GM21619 (cell line): ENCODE data around the gene GPR107.

Experiments used
- ATAC-seq: cut with Tn5 transposase; IDR thresholded peaks from one replicate; pipeline ENCODE4 v1.9.1; 2021; ENCODE audit not compliant: unreplicated experiment

Gene GPR107

DNA sequence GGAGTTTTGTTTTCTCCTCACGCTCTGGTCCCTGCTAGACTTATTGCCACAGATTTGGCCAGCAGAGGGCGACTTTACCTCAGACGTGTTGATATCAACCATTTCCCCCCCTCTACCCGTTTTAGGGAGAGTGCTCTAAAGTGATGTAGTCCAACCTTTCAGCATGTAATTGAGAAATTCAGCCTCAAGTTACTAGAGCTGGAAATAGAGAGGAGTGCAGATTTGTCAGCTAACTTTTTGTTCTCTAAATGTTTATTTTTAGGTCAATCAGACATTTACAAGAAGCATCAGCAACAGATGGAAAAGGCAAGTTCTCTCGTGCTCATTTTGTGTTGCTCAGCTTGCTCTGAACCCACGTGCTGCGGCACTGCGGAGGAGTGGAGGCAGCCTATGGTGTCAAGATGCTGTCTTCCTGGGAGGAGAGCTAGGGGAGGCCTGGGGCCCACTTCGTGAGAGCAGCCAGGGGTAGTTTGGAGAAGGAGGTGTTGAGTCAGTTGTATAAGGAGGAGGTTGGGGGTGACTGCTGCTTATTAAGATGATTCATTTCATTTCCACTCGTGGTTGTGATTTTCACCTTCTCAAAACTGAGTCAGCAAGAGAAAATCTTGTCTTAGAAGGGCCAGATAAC lies 53.6 kb downstream of the GPR107 start:
- ATAC-seq: peak; percentile 54

DNA sequence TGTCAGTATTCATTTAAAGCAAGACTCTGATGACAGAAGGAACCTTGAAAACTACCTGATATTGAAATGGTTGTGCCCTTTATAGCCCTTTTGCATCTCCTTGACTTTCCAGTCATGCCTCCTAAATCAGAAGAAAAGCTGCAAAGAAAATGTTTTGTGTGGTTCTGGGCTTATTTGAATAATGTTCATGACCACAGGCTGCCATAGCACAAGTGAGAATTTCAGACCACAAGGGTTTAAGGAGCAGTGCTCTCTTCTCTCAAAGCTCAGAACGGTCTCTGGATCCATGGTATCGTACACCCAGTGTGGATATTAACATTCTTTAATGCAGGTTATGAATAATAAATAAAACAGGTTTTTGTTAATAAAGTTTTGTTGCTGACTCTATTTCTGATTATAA lies 54.2 kb downstream of the GPR107 start:
- ATAC-seq: no peak

DNA sequence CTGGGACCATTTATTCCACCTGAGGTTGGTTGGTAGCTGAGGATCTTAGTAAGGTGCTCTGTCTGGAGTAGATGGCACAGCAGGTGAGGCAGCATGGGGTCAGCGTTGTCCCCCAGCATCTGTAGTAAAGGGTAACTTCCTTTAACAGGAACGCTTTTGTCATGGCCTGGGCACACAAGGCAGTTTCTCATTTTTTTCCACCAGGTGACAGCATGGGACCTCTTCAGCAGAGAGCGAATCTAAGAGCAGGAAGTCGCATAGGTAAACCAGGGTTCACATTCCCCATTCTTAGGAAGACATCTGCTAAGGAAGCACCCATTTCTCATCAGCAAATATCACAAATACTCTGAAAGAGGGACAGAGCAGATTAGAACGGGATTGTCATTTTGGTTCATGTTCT lies 56.5 kb downstream of the GPR107 start:
- no peak for ATAC-seq

DNA sequence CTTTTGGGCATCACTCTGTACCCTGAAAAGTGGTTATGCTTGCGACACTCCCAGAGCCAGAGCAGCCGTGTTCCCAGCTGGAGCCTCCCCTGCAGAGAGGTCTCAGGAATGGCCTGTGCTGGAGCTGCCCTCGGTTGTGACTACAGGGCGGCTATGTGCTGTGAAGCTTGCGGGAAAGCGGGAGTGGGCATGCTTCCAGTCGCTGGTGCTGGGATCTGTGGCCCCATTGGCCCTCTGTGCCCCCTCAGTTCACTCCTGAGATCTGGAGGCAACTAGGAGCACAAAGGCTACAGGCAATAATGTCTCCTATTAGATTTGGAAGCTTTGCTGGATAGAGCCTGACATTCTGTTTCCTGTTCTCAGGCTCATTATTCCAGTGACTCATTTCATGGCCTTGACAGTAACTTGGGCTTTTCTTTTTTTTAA lies 56.9 kb downstream of the GPR107 start:
- no peak for ATAC-seq

DNA sequence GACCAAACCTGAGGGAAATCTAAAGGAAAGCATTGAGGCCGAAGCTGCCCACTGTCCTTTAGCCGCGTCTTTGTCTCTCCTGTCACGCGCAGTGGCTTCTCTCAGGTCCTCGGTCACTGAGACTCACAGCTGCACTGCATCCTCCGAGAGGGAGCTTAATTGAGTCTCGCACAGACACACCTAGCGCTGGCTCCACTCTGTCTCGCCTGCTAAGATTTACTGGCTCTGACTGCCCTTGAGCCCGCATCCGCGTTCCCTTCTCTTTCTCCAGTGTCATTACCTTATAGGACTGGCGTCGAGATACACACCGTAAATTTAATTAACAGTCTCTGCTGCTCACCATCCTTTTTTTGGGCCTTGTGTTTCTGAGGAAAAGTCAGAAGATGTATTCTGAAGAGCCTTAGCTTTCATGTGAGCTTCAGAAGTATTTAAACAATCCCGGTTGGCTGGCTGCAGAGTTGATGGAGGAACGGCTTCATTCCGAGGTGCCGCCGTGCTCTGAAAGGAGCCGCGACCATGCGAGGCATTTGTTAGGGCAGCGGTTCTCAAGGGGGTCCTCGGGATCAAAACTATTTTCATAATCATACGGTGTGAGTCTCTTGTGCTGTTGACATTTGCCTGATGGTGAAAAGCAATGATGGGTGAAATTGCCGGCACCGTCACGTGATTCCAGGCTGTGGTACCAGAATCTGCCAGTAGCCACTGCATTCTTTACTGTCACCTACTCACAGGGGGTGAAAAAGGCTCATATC lies 58.3 kb downstream of the GPR107 start:
- no peak for ATAC-seq

DNA sequence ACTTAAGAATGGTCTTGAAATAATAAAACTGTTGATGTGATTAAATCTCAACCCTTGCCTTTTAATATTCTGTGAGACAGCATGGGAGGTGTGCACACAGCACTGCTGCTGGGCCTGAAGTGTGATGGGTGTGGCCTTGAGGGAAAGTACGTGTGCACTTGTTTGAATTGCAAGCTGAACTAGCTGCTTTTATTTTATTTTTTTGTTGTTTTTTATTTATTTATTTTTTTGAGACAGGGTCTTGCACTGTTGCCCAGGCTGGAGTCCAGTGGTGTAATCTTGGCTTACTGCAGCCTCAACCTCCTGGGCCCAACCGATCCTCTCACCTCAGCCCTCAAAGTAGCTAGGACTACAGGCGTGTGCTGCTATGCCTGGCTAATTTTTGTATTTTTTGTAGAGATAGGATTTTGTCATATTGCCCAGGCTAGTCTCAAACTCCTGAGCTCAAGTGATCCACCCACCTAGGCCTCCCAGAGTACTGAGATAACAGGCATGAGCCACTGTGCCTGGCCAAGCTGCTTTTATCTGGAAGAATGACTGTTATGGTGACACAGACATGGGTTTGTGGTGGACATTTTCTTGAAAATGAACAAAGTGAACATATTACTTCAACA lies 58.9 kb downstream of the GPR107 start:
- no peak for ATAC-seq

DNA sequence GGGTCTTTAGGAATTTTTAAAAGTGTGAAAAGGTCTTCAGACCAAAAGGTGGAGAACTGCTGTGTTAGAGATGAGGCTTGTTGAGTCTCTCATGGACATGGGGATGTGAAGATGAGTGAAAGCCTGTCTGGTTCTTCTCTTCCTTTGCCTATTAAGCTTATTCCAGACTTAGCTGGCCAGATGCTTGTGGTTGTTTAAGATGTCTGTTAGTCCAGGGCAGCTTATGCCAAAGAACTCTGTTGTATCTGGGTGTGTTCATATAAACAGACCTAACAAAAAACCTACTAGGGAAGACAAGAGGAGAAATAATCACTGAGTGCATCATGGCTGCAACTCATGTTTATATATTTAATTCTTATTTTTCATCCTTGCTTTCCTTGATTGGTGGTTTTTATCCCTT lies 61.0 kb downstream of the GPR107 start:
- ATAC-seq: no peak

DNA sequence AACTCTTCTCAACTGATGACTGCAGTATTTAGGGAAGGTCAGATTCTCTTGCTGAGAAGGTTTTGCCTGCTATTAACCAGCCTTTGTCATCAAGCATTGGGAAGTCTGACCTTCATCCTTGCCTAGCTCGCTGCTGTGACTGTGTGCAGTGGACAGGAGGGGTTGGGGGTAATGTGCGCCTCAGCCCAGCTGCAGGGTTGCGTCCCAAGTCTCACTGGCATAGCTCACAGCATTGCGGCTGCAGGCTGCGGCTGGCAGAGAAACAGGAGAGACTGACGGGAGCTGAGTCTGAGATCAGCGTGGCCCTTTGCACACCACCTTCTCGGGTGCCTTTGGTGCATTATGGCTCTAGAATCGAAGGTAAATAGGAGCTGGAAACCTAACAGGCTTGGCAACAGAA lies 62.6 kb downstream of the GPR107 start:
- no peak for ATAC-seq

DNA sequence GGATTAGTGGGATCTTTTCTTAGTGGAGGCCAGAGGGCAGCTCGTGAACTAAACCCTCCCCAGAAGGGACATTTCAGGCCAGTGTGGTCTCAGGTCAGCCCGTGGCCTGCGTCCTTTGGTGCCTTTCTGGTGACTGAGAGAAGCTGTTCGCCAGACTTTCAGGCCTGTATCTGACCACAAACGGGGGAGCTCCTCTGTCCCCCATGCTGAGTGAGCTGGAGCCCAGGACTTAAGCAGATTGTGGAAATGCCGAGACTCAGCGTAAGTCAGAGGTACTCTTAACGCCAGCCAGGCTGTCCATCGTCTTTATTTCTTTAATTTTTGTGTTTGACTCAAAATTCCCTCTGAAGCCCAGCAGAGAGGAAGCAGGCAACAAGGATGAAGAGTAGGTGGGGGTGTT lies 63.7 kb downstream of the GPR107 start:
- no peak for ATAC-seq

DNA sequence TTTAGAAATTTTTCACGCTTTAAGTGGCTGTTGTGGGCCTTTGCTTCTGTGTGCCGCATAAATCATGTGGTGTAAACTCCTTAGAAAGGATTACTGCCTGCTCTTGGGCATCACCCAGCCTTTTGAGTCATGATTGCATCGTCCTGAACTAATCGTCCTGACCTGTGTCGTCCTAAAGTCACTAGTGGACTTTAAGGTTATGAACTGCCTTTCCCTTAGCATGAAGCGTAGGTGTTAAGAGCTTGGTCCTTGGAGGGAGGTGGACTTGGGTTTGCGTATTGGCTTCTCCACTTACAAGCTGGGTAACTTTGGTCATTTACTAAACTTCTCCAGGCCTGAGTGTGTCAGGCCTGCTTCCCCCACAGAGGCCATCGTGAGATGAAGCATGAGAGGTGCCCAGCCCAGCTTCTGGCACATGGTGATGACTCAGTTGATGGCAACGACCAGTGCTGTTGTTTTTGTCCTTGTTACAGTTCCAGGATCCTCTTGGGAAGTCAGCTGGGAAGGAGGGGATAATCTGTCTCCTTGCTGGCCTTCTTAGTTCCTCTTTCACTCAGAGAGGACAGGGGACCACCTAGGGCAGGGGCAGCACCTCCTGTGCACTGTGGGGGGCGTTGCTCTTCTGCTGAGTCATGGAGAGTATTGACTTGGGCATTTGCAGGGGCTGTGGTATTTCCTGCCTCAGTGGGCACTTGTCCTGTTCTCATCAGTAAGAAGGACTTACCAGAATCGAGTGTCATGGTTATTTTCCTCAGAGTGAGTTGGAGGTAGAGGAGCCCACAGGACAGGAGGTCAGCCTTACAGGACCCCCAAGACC lies 64.3 kb downstream of the GPR107 start:
- ATAC-seq: no peak

DNA sequence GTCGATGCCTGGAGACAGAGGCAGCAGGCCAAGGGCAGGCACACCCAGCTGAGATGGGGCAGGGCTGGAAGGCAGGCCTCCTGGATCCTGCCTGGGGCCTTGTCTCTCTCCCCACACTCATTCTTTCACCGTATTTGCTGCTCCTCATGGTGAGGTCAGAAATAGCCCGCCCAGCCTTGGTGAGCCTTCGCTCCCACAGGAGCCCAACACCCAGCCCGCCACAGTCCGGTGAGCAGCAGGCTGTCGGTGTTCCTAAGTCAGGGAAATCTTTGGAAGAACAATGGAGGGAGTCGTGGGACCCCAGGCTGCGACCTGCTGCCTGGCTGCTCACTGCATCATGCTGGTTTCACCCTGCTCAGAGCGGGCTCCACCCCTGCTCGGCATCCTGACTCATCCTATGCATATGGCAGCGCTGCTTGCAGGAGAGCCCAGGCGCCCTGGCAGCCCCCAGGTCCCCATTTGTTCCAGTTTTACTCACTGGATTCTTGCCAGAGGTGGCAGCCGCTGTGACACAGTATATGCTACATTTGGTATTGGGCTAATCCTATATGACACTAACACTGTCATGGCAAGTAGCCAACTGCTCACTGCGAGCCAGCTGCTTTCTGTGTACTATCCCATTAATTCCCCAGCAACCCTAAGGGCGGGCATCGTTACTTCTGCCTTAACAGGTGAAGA lies 65.3 kb downstream of the GPR107 start:
- ATAC-seq: no peak

DNA sequence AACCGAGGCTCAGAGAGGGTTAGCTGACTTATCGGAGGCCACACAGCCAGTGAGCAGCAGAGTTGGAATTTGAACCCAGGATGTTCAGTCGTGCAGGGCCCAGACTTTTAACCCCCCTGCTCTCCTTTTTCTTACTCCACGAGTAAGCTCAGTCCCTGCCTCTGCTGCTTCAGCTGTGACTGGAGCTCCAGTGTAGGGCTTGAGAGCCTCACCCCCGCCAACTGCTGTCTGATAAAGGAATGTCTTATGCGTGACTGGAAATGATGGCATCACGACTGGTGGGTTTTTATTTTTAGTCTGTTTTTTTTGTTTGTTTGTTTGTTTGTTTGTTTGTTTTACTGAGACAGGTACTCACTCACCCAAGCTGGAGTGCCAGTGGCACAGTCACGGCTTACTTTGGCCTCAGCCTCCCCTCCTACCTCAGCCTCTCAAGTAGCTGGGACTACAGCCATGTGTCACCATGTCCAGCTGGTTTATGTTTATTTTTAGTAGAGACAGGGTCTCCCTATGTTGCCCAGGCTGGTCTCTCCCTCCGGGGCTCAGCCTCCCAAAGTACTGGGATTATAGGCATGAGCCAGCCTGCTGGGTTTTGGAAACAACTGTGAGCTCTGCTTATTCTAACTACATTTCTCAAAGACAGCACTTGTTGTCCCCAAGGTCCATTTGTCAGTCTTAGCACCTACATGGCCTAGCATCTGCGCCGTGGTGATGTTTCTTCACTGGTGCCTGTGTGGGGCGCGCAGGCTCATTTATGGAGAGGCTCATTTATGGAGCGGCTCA lies 66.0 kb downstream of the GPR107 start:
- ATAC-seq: no peak

DNA sequence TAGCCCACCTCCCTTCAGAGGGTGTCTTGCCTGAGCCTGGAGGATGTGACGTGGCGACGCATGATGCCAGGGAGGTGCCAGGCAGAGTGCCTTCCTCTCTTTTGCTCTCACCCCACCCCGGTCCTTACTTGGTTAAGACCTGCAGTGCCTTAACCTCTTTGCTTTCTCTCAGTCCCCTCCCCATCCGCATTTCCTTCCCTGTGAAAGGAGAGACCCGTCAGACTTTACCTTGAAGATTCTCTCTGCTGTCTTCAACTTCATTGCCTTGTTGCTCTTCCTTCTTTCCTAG lies 66.5 kb downstream of the GPR107 start:
- no peak for ATAC-seq

DNA sequence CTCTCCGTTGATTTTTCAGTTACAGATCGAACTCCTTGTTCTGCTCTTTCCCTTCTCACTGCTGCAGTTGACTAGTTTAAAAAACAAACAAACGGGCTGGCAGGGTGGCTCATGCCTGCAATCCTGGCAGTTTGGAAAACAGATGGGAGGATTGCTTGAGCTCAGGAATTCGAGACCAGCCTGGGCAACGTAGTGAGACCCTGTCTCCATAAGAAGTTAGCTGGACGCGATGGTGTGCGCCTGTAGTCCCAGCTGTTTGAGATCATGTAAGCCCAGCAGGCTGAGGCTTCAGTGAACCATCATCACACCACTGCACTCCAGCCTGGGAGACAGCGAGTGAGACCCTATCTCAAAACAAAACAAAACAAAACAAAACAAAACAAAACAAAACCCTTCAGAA lies 67.1 kb downstream of the GPR107 start:
- ATAC-seq: no peak

DNA sequence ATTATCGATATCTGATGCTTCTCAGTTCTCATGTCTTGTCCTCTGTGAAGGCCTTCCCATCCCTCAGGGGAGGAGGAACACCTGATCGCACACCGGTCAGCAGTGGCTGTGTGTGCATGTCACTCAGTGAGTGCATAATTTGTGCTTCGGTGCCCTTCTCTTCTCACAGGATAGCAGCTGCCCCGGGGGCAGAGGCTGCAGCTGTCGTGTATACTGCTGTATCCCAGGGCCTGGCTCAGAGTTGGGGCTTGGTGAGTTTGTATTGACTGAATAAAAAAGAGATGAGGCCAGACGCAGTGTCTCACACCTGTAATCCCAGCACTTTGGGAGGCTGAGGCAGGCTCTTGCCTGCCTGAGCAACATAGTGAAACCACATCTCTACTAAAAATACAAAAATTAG lies 68.8 kb downstream of the GPR107 start:
- ATAC-seq: no peak

DNA sequence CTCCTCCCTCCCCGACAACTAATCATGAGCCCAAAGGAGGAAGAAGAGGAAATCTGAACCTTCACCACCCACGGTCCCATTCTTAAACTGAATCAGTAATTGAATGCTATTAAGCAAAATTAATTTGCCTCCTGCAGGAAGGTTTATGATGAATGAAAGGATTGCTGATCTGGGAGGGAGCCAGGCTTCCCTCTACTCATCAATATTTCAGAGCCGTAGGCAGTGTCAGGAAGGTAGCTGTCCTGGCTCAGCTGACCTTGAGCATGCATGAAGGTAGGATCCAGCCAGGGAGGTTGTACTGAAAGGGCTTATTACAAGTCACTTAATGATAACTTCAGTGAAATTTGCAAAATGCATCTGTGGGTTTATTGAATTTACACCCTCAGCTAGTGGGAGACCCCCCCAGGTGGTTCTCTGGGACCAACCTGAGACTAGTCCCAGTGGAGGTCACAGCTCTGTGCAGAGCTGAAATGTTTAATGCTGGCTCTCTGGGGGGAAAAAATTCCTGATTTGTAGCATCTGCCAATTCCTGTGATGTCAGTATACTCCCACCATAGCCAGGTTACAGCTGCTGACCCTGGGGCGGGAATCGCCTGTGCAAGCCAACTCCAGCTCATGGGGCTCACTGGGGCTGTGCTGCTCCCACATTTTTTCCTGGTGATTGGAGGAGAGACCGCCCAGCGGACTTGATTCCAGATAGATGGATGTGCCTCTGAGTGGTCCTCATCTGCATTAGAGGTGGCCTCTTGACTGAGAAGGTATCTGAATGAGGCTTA lies 70.6 kb downstream of the GPR107 start:
- no peak for ATAC-seq

DNA sequence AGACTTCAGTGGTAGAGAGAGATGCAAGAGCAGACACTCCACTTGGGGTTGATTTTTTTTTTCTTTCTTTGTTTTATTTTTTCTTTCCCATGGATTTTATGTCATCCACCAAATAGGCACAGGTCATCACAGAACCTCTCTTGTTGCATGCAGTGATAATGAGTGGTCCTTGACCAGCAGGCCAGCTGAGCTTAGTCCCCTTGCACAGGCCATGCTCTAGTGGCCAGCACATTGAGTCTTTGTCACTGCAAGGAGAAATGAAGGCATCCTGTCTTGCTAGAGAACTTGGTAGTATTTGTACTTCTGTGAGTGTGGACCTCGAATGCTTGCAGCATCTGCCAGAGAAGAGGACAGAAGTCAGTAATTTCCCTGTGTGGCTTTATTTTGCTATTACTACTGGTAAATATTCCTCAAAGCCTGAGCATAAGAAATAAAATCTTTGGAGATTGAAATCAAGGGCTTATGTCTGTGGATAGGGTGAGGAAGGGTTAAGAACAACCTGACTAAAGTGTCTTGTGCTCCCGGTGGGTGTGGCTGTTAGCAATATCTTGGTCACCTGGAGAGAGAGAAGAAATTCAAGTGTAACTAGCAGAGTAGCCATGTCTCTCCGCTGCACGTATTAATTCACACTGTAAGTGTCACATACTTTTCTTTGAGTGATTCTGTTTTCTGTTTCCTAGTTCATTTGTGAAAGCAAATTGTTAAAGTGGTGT lies 73.2 kb downstream of the GPR107 start:
- no peak for ATAC-seq

DNA sequence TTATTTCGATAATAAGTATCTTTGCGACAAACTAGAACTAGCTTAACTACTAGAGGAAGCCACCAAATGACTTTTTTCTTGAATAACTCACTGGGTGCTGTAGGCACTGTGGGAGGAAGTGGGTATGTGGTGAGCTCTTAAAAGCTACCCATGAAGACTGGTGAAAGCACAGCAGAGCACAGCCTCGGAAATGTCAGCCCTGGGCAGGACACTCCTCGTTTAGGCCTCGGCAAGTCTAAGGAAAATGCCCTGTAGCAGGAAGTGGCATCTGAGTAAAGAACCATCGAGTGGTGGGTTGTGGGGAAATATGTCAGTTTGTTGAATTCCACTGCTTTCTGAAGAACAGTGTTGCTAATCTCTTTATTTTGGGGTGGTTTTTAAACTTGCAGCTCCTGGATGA lies 74.5 kb downstream of the GPR107 start:
- peak; percentile 63 for ATAC-seq
